Stimulated activated CD4-positive, alpha-beta T cell treated with anti-CD3 and anti-CD28 coated beads, TNF-alpha, amount 100 ng/mL, for 48 hours (primary cell): Measurements from ENCODE around the gene CD226.
"Not testable (repeated sequence)": the region's sequence is repeated elsewhere in the genome, so short reads cannot be mapped to it uniquely, and the experiment has no call there.

Experiments
- DNase-seq, 3 donors: peaks; one replicate each; pipeline ENCODE4 v3.0.0-alpha.2; 2020; ENCODE audit warnings: low read depth in 3 of 3

CD226 gene

GRCh38 chr18:69947361-69948133 lies at the start of gene CD226:
CD226 (minus strand) TSS chr18:69947873; CDS start chr18:69947406, 467 bp downstream.
- DNase-seq, result no peak

GRCh38 chr18:69996951-69997798 lies 49.5 kb upstream of the CD226 start:
- DNase-seq, result no peak

GRCh38 chr18:69996417-69996816 lies 48.7 kb upstream of the CD226 start:
- no peak for DNase-seq

GRCh38 chr18:69995774-69996173 lies 48.1 kb upstream of the CD226 start:
- DNase-seq, result no peak

GRCh38 chr18:69992776-69993175 lies 45.1 kb upstream of the CD226 start:
- no peak for DNase-seq

GRCh38 chr18:69987870-69988269 lies 40.2 kb upstream of the CD226 start:
- no peak for DNase-seq

GRCh38 chr18:69985239-69985638 lies 37.6 kb upstream of the CD226 start:
- DNase-seq, result no peak

GRCh38 chr18:69982417-69982816 lies 34.7 kb upstream of the CD226 start:
- DNase-seq, result no peak

GRCh38 chr18:69981948-69982347 lies 34.3 kb upstream of the CD226 start:
- DNase-seq, result no peak

- no peak for DNase-seq
Measured at GRCh38 chr18:69980982-69981804, 33.5 kb upstream of the CD226 start.

- no peak for DNase-seq
Measured at GRCh38 chr18:69980509-69980908, 32.8 kb upstream of the CD226 start.

- DNase-seq, result no peak
Measured at GRCh38 chr18:69978732-69979715, 31.4 kb upstream of the CD226 start.

GRCh38 chr18:69975294-69975693 lies 27.6 kb upstream of the CD226 start:
- not testable (repeated sequence) for DNase-seq

- DNase-seq, result no peak
Measured at GRCh38 chr18:69974365-69974764, 26.7 kb upstream of the CD226 start.

- DNase-seq, result no peak
Measured at GRCh38 chr18:69969491-69969890, 21.8 kb upstream of the CD226 start.

- no peak for DNase-seq
Measured at GRCh38 chr18:69968039-69968438, 20.4 kb upstream of the CD226 start.

GRCh38 chr18:69963196-69963595 lies 15.5 kb upstream of the CD226 start:
- no peak for DNase-seq

- no peak for DNase-seq
Measured at GRCh38 chr18:69961718-69962117, 14.0 kb upstream of the CD226 start.

- no peak for DNase-seq
Measured at GRCh38 chr18:69958422-69958821, 10.7 kb upstream of the CD226 start.

GRCh38 chr18:69957747-69958146 lies 10.1 kb upstream of the CD226 start:
- no peak for DNase-seq
